Upper lobe of right lung (tissue), 1 donor: ENCODE data around the gene ENDOG. TPM values are rescaled to one million over a fixed set of nuclear protein-coding genes. Genes with fewer than 3 reads are reported as not detected.
"Not testable (repeated sequence)": the region's sequence is repeated elsewhere in the genome, so short reads cannot be mapped to it uniquely, and the experiment has no call there.

Experiments used
- ATAC-seq: fragments of 200-7000 bp; cut with Tn5 transposase; one replicate; pipeline ENCODE4 v1.9.1; 2020; ENCODE audit warnings: mild to moderate bottlenecking, moderate library complexity
- DNase-seq: peaks from one replicate; pipeline ENCODE4 v3.0.0-alpha.2; 2020
- H3K27ac ChIP-seq: fragments of 200-600 bp; one replicate; pipeline ENCODE4 v1.8.0; 2022
- H3K27me3 ChIP-seq: fragments of 200-600 bp; one replicate; pipeline ENCODE4 v1.8.0; 2022; ENCODE audit warnings: mild to moderate bottlenecking
- H3K36me3 ChIP-seq: fragments of 200-600 bp; one replicate; pipeline ENCODE4 v1.8.0; 2022
- H3K4me1 ChIP-seq: fragments of 200-600 bp; one replicate; pipeline ENCODE4 v1.8.0; 2022
- H3K4me3 ChIP-seq: fragments of 200-600 bp; one replicate; pipeline ENCODE4 v1.8.0; 2022; ENCODE audit warnings: mild to moderate bottlenecking
- H3K9me3 ChIP-seq: fragments of 200-600 bp; one replicate; pipeline ENCODE4 v1.8.0; 2022
- CTCF ChIP-seq: fragments of 200-600 bp; IDR thresholded peaks from one replicate; pipeline ENCODE4 v1.8.0; 2022; ENCODE audit warnings: antibody characterized with exemption
- intact Hi-C: fragments of 100-400 bp; cut with DNase I; formaldehyde crosslinking; loops from one replicate; pipeline ENCODE4 v1.11.0; 2022
- total RNA-seq: library from RNA; stranded (reverse); fragmentation: NEBNext Ultra II Directional; extraction: Animal tissue kit (Norgen Biotek cat#: 25700); gene quantifications from one replicate; pipeline ENCODE4 v1.2.1, GENCODE V29; 2021
- donor health status: DM: no; HTN: yes; CAD: no; lungs with severe emphysema.

ENDOG gene
- total RNA-seq, 1 donor from 2014 or later = 18.6 TPM

- no peak overlapping the region for H3K4me3 ChIP-seq
- H3K4me1 ChIP-seq = peaks cover 5% of the 10 kb centered on the region
- no peak overlapping the region for H3K27ac ChIP-seq
- peaks cover 72% of the 10 kb centered on the region for H3K36me3 ChIP-seq
- DNase-seq (no peak), ATAC-seq (no peak)
- TF ChIP-seq CTCF = no peak
- no peaks in the 10 kb centered on the region for H3K27me3 ChIP-seq
- intact Hi-C loops = no loop called here
- no peaks in the 10 kb centered on the region for H3K9me3 ChIP-seq
These were observed 25.2 kb upstream of the ENDOG start for GRCh38 chr9:128792978-128793686.

GRCh38 chr9:128794961-128795360 is 23.3 kb upstream of the ENDOG start:
- H3K4me3 ChIP-seq, H3K27ac ChIP-seq, ATAC-seq, H3K9me3 ChIP-seq, DNase-seq, intact Hi-C loops, H3K4me1 ChIP-seq, H3K27me3 ChIP-seq: not testable (repeated sequence)
- H3K36me3 ChIP-seq = peaks cover 90% of the 10 kb centered on the region

GRCh38 chr9:128798896-128799295 is 19.4 kb upstream of the ENDOG start:
- Histone ChIP-seq H3K9me3 (no peaks in the 10 kb centered on the region), H3K36me3 (peaks cover 86% of the 10 kb centered on the region), H3K27me3 (no peaks in the 10 kb centered on the region), H3K4me3 (no peak overlapping the region), H3K27ac (no peak overlapping the region), H3K4me1 (no peaks in the 10 kb centered on the region)
- TF ChIP-seq CTCF = no peak
- DNase-seq (no peak), ATAC-seq (no peak)
- intact Hi-C loops = no loop called here

GRCh38 chr9:128800061-128800460 is 18.2 kb upstream of the ENDOG start:
- intact Hi-C loops = no loop called here
- DNase-seq (no peak), ATAC-seq (no peak)
- H3K9me3 ChIP-seq = no peaks in the 10 kb centered on the region
- H3K36me3 ChIP-seq = peaks cover 84% of the 10 kb centered on the region
- H3K27ac ChIP-seq = no peak overlapping the region
- H3K27me3 ChIP-seq = no peaks in the 10 kb centered on the region
- H3K4me1 ChIP-seq = no peaks in the 10 kb centered on the region
- H3K4me3 ChIP-seq = no peak overlapping the region
- TF ChIP-seq CTCF = no peak

- H3K9me3 ChIP-seq = no peaks in the 10 kb centered on the region
- intact Hi-C loops = no loop called here
- H3K27me3 ChIP-seq = no peaks in the 10 kb centered on the region
- H3K4me1 ChIP-seq = no peaks in the 10 kb centered on the region
- peaks cover 89% of the 10 kb centered on the region for H3K36me3 ChIP-seq
- TF ChIP-seq CTCF = no peak
- no peak overlapping the region for H3K4me3 ChIP-seq
- no peak overlapping the region for H3K27ac ChIP-seq
- ATAC-seq (no peak), DNase-seq (no peak)
These were observed 15.8 kb upstream of the ENDOG start for GRCh38 chr9:128802482-128802881.

- no peaks in the 10 kb centered on the region for H3K4me1 ChIP-seq
- ATAC-seq = no peak
- H3K36me3 ChIP-seq = peaks cover 75% of the 10 kb centered on the region
- intact Hi-C loops = no loop called here
- no peak for TF ChIP-seq CTCF
- H3K4me3 ChIP-seq = no peak overlapping the region
- no peaks in the 10 kb centered on the region for H3K27me3 ChIP-seq
- H3K9me3 ChIP-seq = no peaks in the 10 kb centered on the region
- no peak overlapping the region for H3K27ac ChIP-seq
- DNase-seq = no peak
These were observed 12.6 kb upstream of the ENDOG start for GRCh38 chr9:128805661-128806060.
